GM12878 (cell line): ENCODE data around the gene PPP1R12B. TPM values are rescaled to one million over a fixed set of nuclear protein-coding genes. Genes with fewer than 3 reads are reported as not detected.

Source experiments
- ATAC-seq: fragments of 200-7000 bp; cut with Tn5 transposase; 3 replicates; pipeline ENCODE4 v1.9.1; 2020; ENCODE audit warnings: mild to moderate bottlenecking, moderate library complexity
- BruUV-seq: library from RNA; stranded (reverse); fragments of 400-500 nt; replicated peaks from 2 replicates; lab custom pipeline; 2021; lab: Mats Ljungman, UMichigan
- CTCF ChIA-PET: fragments of 300-600 bp; sonication (Branson Sonifier 250); formaldehyde crosslinking; extraction: SDS; loops from one replicate; lab custom pipeline; 2021; ENCODE audit warnings: inconsistent platforms; lab: Yijun Ruan, JAX
- POLR2A ChIA-PET: fragments of 350-600 bp; formaldehyde crosslinking; extraction: SDS; loops from one replicate; lab custom pipeline; 2021; ENCODE audit warnings: inconsistent platforms; lab: Charles Lee
- RAD21 ChIA-PET: fragments of 300-600 bp; sonication (Branson Sonifier 250); formaldehyde crosslinking; loops from one replicate; lab custom pipeline; 2023; ENCODE audit warnings: antibody characterized with exemption; ENCODE audit not compliant: unreplicated experiment; lab: Charles Lee
- SMC1A ChIA-PET: fragments of 300-600 bp; sonication (Branson Sonifier 250); formaldehyde crosslinking; loops from one replicate; lab custom pipeline; 2023; ENCODE audit not compliant: unreplicated experiment, uncharacterized antibody; lab: Charles Lee
- DNase-seq: peaks from one replicate; pipeline ENCODE4 v3.0.0-alpha.2; 2011; ENCODE audit warnings: low read depth, low spot score
- FAIRE-seq: peaks from 3 replicates; lab custom pipeline; 2011; peaks lifted over from hg19 to GRCh38; lab: Jason Lieb, UNC
- H2AFZ ChIP-seq: 2 replicates; pipeline ENCODE4 v1.6.0; 2011; ENCODE audit warnings: low read depth, low read length, control low read depth; ENCODE audit not compliant: control insufficient read depth
- H3K27ac ChIP-seq: 2 replicates; pipeline ENCODE4 v1.5.1; 2011; ENCODE audit warnings: control low read depth; ENCODE audit not compliant: control insufficient read depth, insufficient read depth
- H3K27me3 ChIP-seq, 2 experiments: replicated peaks in 1 of 2; 2 replicates each; pipeline versions ENCODE4 v1.6.0 to v1.6.1; 2011; ENCODE audit warnings: low read length in 1 of 2; ENCODE audit not compliant: control insufficient read depth in 2 of 2, insufficient read depth in 2 of 2
- H3K36me3 ChIP-seq, 2 experiments: 2 replicates each; pipeline ENCODE4 v1.5.1; 2011; ENCODE audit warnings: low read length in 1 of 2; ENCODE audit not compliant: control insufficient read depth in 2 of 2, insufficient read depth in 2 of 2
- H3K4me1 ChIP-seq: 2 replicates; pipeline ENCODE4 v1.6.1; 2011; ENCODE audit warnings: mild to moderate bottlenecking, low read length, moderate library complexity, mixed read lengths; ENCODE audit not compliant: control insufficient read depth, insufficient read depth
- H3K4me2 ChIP-seq: 2 replicates; pipeline ENCODE4 v1.6.0; 2011; ENCODE audit warnings: control low read depth; ENCODE audit not compliant: control insufficient read depth, insufficient read depth
- H3K4me3 ChIP-seq: fragments of 200-600 bp; sonication (generic); 2 replicates; pipeline ENCODE4 v1.5.1; 2016
- H3K79me2 ChIP-seq: 2 replicates; pipeline ENCODE4 v1.6.0; 2011; ENCODE audit warnings: low read length; ENCODE audit not compliant: control insufficient read depth, insufficient read depth
- H3K9ac ChIP-seq: 2 replicates; pipeline ENCODE4 v1.8.0; 2011; ENCODE audit warnings: low read length, control low read depth, mixed read lengths; ENCODE audit not compliant: control insufficient read depth, insufficient read depth
- H3K9me3 ChIP-seq: replicated peaks from 3 replicates; pipeline ENCODE4 v1.5.1; 2011; ENCODE audit warnings: mild to moderate bottlenecking, low read length; ENCODE audit not compliant: control insufficient read depth, insufficient read depth
- H4K20me1 ChIP-seq: 2 replicates; pipeline ENCODE4 v1.6.0; 2011; ENCODE audit not compliant: control insufficient read depth, insufficient read depth
- BHLHE40 ChIP-seq, 2 experiments: fragments of 450-650 bp in 1 of 2; IDR thresholded peaks; 2 replicates each; pipeline ENCODE4 v1.6.1; 2011 to 2017; ENCODE audit warnings: low read depth in 2 of 2, borderline replicate concordance in 1 of 2, improper control_type of control experiment in 1 of 2, low read length in 1 of 2, mild to moderate bottlenecking in 1 of 2
- BRCA1 ChIP-seq: IDR thresholded peaks from 2 replicates; pipeline ENCODE4 v1.6.1; 2011; ENCODE audit warnings: low read depth, low read length, improper control_type of control experiment
- CBX3 ChIP-seq: fragments of 200-600 bp; sonication (generic); IDR thresholded peaks from 2 replicates; pipeline ENCODE4 v1.6.1; 2016; ENCODE audit warnings: low read depth, borderline replicate concordance
- CEBPZ ChIP-seq: fragments of 150-350 bp; IDR thresholded peaks from 2 replicates; pipeline ENCODE4 v1.6.1; 2016; ENCODE audit warnings: low read depth, low read length
- CHD2 ChIP-seq: IDR thresholded peaks from 2 replicates; pipeline ENCODE4 v1.6.1; 2011; ENCODE audit warnings: low read depth, low read length, improper control_type of control experiment, borderline replicate concordance
- MLLT1 ChIP-seq: fragments of 450-650 bp; IDR thresholded peaks from 2 replicates; pipeline ENCODE4 v1.6.1; 2016; ENCODE audit warnings: mild to moderate bottlenecking
- MYB ChIP-seq: fragments of 150-350 bp; IDR thresholded peaks from 2 replicates; pipeline ENCODE4 v1.6.1; 2014; ENCODE audit warnings: mild to moderate bottlenecking, low read depth, low read length, borderline replicate concordance
- POLR2AphosphoS2 ChIP-seq: IDR thresholded peaks from 2 replicates; pipeline ENCODE4 v1.6.1; 2011; ENCODE audit warnings: low read depth, mild to moderate bottlenecking, low read length, improper control_type of control experiment, moderate library complexity
- PRDM15 ChIP-seq: fragments of 450-650 bp; formaldehyde crosslinking; IDR thresholded peaks from 2 replicates; pipeline ENCODE4 v1.4.0; 2020; ENCODE audit warnings: mild to moderate bottlenecking, moderate library complexity
- SMC3 ChIP-seq: IDR thresholded peaks from 2 replicates; pipeline ENCODE4 v1.6.1; 2011; ENCODE audit warnings: low read length, improper control_type of control experiment, borderline replicate concordance
- TCF3 ChIP-seq: IDR thresholded peaks from 2 replicates; pipeline ENCODE4 v1.6.1; 2012; ENCODE audit warnings: low read depth, mild to moderate bottlenecking, low read length, borderline replicate concordance; ENCODE audit not compliant: insufficient read depth
- WRNIP1 ChIP-seq: IDR thresholded peaks from 2 replicates; pipeline ENCODE4 v1.6.1; 2011; ENCODE audit warnings: low read depth, low read length, improper control_type of control experiment, borderline replicate concordance
- YBX1 ChIP-seq: fragments of 450-650 bp; IDR thresholded peaks from 2 replicates; pipeline ENCODE4 v1.6.1; 2016; ENCODE audit warnings: antibody characterized with exemption
- ZNF24 ChIP-seq: fragments of 450-650 bp; IDR thresholded peaks from 2 replicates; pipeline ENCODE4 v1.6.1; 2017; ENCODE audit warnings: antibody characterized with exemption, mild to moderate bottlenecking
- WGBS: methylation state at CpG from one replicate; pipeline ENCODE4 v1.1.6; 2016; ENCODE audit warnings: low lambda C conversion rate; ENCODE audit not compliant: insufficient replicate concordance, insufficient coverage; ENCODE audit errors: missing lambda C conversion rate; 5-methylcytosine and 5-hydroxymethylcytosine counted together
- in situ Hi-C: fragments of 300-500 bp; cut with MboI; formaldehyde crosslinking; loops from 9 replicates; pipeline ENCODE4 v1.14.3; 2018; ENCODE audit warnings: mixed read lengths
- intact Hi-C: fragments of 100-400 bp; cut with micrococcal nuclease; formaldehyde crosslinking; loops from one replicate; pipeline ENCODE4 v1.14.2; 2022; ENCODE audit not compliant: unreplicated experiment
- polyA plus RNA-seq, 11 experiments: library from polyadenylated mRNA; depleted of rRNA in 4 of 11; unstranded in 6 of 11; stranded (reverse) in 5 of 11; fragments of >200 nt; fragmentation: Nextera tagmentation in 4 of 11; fragmentation: Illumina TruSeq in 1 of 11; extraction: Ambion mirVana in 4 of 11; extraction: Trizol in 1 of 11; gene quantifications; 1 replicate in 1 of 11; 2 replicates in 10 of 11; pipeline versions ENCODE4 v1.2.1 to v1.2.3, GENCODE V29; 2011 to 2016; ENCODE audit warnings: inconsistent platforms in 2 of 11, missing spikeins in 2 of 11, low read depth in 1 of 11
- total RNA-seq, 4 experiments: library from RNA; depleted of rRNA in 3 of 4; stranded (reverse); fragments of >200 nt in 3 of 4; fragmentation: Illumina TruSeq in 1 of 4; extraction: Trizol in 1 of 4; gene quantifications; 2 replicates each; pipeline versions ENCODE4 v1.2.1 to v1.2.3, GENCODE V29; 2013 to 2021

Gene PPP1R12B
- total and polyA plus RNA-seq, 10 of the 15 experiments (the other 5 are each of a cell fraction or from before 2014, with no cell fraction given): 0.29 to 9.4 (median 4.7) TPM

- SMC1A ChIA-PET: interaction anchor here (0.7 to 2.1 kb wide), 5 partner anchors 45 to 272 kb away, joined by 3 to 6 read pairs (median 3); no protein-coding TSS in a partner anchor
- CTCF ChIA-PET: interaction anchor here (0.8 to 1.5 kb wide), 3 partner anchors 10 to 86 kb away, joined by 3 to 4 read pairs (median 3); no protein-coding TSS in a partner anchor
- intact Hi-C loops: loop anchor here (5.0 kb wide), 1 partner anchor 269 kb away; the partner anchor contains the start of gene PPP1R12B
- Histone ChIP-seq H3K9me3 (no peaks in the 10 kb centered on the region), H3K27ac (peak overlapping the region; percentile 72), H3K4me2 (peak overlapping the region; percentile 94), H3K4me1 (peaks cover 40% of the 10 kb centered on the region), H3K27me3 (no peaks in the 10 kb centered on the region), H2AFZ (no peak overlapping the region), H3K36me3 (no peaks in the 10 kb centered on the region), H3K4me3 (no peak overlapping the region), H3K9ac (no peak overlapping the region), H4K20me1 (no peaks in the 10 kb centered on the region), H3K79me2 (no peaks in the 10 kb centered on the region)
- WGBS: 38% methylated on average over 13 of the region's 13 CpGs
- POLR2A ChIA-PET: no interaction called here
- DNase-seq: peak; percentile 51
- no peak for FAIRE-seq
- ATAC-seq: peak; percentile 57
- BruUV-seq: no TSS peak
- in situ Hi-C loops: no loop called here
- RAD21 ChIA-PET: no interaction called here
- no peak for TF ChIP-seq PRDM15 (CRISPR knock-in tag)
- TF ChIP-seq WRNIP1: no peak
- TF ChIP-seq MYB: no peak
- no peak for TF ChIP-seq YBX1
- TF ChIP-seq BRCA1: no peak
- TF ChIP-seq BHLHE40 (IDR thresholded peaks at IDR 0.05; ENCODE audit: borderline replicate concordance in 1 of 2, low read depth in 2 of 2, low read length in 1 of 2): peak; percentile 89 to 95
- no peak for TF ChIP-seq SMC3
- TF ChIP-seq POLR2AphosphoS2: no peak
- TF ChIP-seq CEBPZ: no peak
- TF ChIP-seq ZNF24: no peak
- peak; percentile 61; the same call in 1 of the 2 replicates for TF ChIP-seq CHD2
- no peak for TF ChIP-seq CBX3
- TF ChIP-seq MLLT1: peak; percentile 84; the same call in 1 of the 2 replicates
- peak; percentile 34; the same call in 1 of the 2 replicates for TF ChIP-seq TCF3
Measured at GRCh38 chr1:202616355-202616915, 267.9 kb downstream of the PPP1R12B start.
